GM18870 (cell line): ENCODE results near the gene CRYBG1.

ENCODE experiments used
- ATAC-seq: cut with Tn5 transposase; IDR thresholded peaks from one replicate; pipeline ENCODE4 v1.9.1; 2021; ENCODE audit warnings: moderate library complexity; ENCODE audit not compliant: unreplicated experiment

The CRYBG1 gene, protein sequence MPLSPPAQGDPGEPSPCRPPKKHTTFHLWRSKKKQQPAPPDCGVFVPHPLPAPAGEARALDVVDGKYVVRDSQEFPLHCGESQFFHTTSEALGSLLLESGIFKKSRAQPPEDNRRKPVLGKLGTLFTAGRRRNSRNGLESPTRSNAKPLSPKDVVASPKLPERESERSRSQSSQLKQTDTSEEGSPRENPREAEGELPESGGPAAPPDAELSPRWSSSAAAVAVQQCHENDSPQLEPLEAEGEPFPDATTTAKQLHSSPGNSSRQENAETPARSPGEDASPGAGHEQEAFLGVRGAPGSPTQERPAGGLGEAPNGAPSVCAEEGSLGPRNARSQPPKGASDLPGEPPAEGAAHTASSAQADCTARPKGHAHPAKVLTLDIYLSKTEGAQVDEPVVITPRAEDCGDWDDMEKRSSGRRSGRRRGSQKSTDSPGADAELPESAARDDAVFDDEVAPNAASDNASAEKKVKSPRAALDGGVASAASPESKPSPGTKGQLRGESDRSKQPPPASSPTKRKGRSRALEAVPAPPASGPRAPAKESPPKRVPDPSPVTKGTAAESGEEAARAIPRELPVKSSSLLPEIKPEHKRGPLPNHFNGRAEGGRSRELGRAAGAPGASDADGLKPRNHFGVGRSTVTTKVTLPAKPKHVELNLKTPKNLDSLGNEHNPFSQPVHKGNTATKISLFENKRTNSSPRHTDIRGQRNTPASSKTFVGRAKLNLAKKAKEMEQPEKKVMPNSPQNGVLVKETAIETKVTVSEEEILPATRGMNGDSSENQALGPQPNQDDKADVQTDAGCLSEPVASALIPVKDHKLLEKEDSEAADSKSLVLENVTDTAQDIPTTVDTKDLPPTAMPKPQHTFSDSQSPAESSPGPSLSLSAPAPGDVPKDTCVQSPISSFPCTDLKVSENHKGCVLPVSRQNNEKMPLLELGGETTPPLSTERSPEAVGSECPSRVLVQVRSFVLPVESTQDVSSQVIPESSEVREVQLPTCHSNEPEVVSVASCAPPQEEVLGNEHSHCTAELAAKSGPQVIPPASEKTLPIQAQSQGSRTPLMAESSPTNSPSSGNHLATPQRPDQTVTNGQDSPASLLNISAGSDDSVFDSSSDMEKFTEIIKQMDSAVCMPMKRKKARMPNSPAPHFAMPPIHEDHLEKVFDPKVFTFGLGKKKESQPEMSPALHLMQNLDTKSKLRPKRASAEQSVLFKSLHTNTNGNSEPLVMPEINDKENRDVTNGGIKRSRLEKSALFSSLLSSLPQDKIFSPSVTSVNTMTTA (N-terminal part only)

DNA sequence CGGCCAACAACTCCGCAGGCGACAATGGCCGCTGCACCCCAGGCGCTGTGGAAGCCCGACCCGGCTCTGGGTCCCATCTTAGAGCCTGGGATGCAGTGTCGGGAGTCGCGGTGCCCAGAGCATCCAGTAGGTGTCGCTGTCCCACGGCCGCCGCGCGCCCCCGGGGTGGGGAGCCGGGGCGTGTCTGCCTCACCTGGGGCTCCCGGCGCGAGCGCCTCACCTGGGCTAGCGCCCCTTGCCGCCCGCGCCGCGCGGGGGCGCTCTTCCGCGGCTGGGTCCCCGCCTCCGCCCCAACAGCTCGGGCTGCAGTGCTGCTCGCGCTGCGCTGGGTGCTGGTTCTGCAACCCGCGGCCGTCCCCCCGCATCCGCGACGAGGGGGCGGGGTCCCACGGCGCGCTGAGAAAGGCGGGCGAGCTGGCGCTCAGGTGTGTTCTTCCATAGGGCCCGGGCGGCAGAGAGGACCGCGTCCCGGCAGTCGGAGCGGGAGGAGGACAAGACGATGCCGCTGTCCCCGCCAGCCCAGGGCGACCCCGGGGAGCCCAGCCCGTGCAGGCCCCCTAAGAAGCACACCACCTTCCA lies at the start of gene CRYBG1:
CRYBG1 (plus strand) TSS at position 308 of the 579 bp plus-strand sequence; CDS start at position 500, 192 bp downstream.
- ATAC-seq, result no peak

DNA sequence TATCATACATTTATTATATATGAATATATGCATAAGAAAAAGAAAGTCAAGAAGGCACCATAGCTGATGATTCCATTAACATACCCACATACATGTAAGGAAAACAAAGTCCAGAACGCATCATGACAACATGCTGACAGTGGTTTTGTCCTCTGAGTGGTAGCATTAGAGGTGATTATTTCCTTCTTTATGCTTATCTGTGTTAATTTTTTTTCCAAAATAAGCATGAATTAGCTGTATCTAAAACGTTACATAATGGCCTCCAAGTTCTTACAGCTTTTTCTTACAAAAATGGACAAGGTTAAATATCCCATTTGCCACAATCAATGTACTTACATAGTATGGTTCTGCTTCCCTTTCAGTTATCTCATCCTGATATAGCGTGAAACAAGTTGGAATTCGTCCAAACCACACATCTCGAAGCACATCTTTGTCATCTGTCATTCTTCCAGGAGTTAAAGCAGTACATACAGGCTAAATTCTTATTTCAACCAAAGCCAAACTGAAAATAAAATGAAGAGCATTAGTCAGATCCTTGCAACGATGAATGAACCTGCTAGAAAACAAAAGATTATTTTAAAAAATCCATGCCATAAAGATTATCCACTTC lies 44.6 kb upstream of the CRYBG1 start:
- ATAC-seq, result no peak

DNA sequence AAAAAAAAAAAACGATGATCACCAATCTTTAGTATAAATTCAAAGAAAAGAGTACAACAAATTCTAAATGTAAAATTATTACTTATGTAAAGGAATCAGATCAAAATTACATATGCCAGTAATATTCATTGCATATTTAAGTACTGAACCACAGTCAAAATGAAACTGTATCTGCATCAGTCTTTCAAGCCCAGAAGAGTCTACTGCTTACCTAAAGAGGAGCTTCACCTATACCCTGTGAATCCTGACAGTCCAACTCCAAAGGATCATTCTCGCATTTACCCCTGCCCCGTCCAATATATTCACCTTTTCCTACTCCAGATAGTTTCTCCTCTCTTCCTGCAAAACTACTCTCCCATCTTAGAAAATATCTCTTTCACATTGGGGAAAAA lies 44.1 kb upstream of the CRYBG1 start:
- ATAC-seq, result no peak

DNA sequence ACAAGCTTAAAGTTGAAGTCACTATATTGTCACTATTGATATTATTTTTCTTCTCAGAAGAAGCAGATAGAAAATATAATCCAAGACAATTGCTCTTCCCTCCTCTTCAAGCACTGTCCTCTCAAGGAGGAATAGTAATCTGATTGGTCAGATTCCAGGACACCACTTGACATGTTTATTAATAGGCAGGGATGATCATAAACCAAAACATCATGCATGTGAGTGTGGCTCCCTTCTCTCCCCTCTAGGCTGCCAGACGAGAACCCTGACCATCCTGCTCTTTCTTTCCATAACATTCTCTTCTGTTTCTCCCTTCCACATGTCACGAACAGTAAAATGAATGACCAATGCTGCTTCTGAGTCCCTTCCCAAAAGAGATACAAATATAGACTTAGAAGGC lies 42.5 kb upstream of the CRYBG1 start:
- no peak for ATAC-seq

DNA sequence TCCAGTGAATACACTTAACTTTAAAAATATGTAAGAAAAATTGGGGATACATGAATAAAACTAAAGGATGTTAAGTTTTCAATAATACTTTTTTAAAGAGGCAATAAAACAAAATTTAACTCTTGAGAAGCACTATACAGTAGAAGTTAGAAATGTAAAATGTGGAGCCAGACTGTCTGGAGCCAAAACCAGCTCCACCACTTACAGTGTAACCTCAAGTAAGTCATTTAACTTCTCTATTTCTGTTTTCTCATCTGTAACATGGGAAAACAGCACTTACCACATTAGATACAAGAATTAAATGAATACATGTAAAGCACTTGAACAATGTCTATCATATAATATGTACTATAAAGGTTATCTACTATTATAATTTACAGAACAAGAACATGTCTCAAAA lies 41.7 kb upstream of the CRYBG1 start:
- ATAC-seq, result no peak

DNA sequence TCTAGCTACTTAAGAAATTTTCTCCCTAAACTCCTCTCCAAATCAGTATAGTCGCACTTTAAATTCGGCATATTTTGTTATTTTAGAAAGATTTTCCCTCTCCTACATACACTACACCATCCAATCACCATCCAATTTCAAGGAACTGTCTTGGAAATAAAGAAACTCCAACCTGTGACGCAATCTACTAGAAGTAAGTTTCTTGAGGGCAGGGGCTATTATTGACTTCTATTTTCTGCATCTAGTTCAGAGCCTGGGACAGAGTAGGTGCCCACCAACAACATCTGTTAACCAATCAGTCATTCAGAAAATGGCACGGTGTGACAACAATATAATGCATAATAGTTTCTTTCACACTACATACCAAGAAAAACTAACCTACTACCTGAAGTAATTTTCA lies 38.6 kb upstream of the CRYBG1 start:
- no peak for ATAC-seq

DNA sequence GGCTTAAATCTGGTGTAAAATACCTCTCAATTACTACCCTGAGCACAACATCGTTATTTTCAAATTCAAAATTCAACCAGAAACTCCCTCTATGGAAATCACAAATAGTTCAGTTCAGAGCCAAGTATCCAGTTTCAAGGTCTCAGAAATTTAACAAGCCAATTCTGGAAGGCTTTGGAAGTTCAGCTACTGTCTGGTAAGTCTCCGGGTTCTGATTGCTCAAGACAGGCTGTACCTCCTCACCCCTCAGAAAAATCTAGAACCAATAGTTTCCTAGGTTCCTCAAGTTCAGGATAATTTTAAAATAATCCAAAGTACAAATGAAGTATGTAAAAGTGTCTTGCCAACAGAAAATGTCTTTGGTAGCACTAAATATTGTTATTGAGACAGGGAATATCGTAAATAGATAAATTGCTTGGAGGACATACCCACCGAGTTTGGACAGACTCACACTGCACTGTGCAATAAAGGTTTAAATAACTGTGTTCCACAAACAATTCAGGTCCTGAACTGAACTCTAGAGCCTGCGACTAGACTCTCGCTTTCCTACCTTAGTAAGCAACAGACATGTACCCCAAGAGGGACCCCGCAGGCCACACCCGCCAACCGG lies 35.7 kb upstream of the CRYBG1 start:
- ATAC-seq, result no peak

DNA sequence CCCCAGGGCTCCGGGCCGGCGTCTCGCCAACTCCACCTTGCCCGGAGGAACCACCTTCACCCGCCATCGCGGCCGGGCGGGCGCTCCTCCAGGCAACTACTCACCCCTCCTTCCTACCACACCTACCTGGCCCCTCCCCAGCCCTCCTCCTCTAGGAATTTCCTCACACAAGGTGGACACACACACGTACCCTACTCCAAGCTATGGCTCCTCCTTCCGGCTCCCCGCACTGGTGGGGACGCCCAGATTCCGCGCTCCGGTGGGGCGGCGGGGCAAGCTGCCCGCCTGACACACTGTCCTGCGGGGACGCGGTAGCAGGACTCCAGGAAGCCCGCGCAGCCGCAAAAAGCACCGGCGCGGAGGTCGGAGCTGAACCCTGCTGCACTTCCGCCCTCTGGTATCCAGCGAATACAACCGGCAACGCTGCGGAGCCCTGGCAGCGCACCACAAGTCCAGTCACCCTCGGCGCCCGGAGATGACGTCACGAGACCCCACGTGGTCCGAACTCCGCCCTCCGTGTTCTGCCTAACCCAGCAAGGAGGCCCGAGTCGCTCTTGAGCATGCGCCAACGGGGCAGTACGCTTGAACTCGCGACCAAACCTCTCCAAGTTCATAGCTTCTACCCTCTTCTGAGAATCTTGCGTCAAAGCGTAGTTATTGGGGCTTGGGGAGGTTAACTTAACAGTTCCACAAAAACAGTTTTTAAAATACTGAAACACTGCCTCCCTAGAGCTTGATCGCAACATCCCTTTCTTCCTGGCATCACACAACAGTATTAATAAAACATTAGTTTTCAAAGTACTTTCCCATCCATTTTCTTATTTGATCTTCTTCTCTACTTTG lies 35.0 kb upstream of the CRYBG1 start, which contains the start of gene ATG5:
ATG5 (minus strand) TSS at position 425 of the 843 bp plus-strand sequence. CDS start 9,552 bp downstream, outside the sequence.
- peak; percentile 93 for ATAC-seq

DNA sequence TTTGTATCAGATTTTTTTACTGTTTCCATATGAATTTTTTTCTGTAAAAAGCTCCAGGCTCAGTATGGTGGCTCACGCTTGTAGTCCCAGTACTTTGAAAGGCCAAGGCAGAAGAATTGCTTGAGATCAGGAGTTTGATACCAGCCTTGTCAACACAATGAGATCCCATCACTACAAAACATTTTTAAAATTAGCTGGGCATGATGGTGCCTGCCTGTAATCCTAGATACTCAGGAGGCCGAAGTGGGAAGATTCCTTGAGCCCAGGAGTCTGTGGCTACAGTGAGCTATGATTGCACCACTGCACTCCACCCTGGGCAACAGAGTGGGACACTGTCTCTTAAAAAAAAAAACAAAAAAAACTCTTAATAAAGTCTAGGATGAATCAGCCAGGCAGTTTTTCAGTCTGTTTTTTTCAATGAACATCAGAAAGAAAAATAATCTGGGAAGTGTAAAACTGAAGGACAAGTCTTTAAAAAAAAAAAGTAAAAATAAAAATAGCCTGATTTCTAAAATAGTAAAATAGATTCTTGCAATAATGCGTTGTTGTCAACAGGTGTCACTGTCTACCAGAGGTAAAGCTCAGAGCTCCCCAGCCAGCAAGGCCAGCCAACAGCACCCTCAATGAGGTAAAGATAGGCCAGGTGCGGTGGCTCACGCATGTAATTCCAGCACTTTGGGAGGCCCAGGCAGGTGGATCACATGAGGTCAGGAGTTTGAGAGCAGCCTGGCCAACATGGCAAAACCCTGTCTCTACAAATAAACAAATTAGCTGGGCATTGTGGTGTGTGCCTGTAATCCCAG lies 25.7 kb upstream of the CRYBG1 start:
- no peak for ATAC-seq

DNA sequence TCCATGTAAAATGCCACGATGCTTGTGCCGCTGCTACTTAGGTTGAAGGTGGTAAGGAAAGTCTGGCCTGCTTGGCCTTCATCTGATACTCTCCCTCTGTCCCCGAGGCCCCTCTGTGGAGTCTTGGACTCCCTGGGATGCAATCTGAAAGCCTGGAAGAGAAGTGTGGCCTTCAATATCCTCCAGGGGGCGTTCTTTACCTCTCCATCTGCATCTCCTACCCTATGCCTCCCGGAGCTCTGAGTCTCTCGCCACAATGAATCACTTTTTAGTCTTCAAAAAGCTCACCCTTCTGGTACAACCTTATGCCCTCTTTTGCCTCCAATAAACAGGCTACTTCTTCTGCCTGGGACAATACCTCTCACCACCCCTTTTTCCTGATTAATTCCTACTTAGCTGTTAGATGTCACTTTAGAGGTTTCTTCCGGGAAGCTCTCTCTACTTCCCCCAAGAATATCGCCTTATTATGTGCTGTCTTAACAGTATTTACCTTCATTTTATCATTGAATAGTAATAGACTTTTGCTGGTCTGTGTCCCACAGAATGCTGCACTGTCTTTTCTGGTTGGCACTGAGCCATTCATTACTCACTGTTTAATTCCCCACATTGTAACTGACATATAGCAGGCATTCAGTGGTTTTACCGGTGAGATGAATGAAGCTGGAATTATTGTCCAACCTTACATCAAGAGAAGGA lies 21.0 kb upstream of the CRYBG1 start:
- ATAC-seq, result no peak

DNA sequence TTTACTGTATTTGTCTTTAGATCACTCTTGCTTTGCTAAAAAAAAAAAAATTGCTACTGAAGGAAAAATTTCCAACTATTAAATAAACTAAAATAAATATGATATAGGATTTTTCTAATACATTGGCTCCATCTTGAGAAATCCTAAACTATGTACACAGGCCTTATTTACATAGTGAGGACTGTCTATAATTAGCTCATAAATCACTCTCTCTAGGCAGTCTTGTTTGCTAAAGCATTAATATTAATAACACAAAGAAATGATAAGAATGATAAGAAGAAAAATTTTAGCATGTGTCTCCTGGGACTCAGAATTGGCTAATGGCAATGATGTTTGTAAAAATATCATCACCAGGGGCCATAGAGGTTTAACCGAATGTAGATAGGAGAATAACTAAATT lies 13.3 kb upstream of the CRYBG1 start:
- ATAC-seq, result no peak

DNA sequence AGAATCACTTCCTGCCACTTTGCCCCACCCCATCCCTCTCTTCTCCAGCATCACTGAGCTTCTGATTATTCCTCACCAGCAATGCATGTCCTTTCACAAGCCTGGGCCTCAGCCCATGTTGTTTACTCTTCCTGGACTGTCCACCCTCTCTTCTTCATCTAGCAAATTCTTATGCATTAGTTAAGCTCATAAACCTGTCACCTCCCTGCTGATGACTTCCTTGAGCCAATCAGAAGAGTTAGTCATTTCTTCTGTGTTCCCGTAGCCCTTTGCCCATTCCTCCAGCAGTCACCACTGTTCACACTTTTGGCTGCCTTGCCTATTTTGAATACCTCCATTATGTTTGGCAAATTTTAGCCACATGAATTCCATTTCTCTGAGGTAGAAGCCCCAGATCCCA lies 4.1 kb upstream of the CRYBG1 start:
- ATAC-seq, result no peak

DNA sequence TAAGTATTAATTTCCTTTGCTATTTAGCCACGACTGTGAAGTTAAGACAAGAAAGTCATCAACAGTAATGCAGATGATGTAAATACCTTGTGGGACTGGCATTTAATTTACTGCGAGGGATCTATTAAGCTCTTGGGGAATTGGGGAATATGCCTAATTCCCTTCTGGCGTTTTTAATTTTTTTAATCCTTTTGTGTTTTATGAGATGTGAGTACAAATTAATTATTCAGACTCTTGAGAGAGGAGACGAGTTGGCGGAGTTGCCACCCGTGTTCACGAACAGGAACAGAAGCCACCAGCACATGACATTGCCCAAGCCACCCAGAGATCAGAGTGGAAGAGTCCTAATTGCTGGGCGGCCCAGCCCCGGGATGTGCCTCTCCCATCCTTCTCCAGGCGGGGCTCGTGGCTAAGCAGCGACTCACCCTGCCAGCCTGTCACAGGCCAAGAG lies 533 bp upstream of the CRYBG1 start:
- ATAC-seq, result no peak

DNA sequence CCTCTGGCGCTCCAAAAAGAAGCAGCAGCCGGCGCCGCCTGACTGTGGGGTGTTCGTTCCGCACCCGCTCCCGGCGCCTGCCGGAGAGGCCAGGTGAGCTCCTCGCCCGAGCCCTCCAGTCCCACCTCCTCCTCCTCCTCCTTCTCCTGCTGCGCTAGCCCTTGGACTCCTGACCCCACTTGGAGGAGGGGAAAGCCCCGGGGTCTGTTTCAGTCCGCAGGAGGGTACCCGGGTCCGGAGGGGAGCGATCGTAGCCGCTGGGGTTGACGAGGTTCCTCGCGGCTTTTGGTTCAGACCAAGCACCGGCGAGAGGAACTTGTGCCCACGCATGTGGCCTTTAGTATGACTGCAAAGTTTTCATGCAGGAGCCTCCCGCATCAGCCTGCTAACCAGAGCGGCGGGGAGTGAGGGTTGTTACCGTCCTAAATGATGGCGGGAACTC lies 493 bp downstream of the CRYBG1 start:
- no peak for ATAC-seq

DNA sequence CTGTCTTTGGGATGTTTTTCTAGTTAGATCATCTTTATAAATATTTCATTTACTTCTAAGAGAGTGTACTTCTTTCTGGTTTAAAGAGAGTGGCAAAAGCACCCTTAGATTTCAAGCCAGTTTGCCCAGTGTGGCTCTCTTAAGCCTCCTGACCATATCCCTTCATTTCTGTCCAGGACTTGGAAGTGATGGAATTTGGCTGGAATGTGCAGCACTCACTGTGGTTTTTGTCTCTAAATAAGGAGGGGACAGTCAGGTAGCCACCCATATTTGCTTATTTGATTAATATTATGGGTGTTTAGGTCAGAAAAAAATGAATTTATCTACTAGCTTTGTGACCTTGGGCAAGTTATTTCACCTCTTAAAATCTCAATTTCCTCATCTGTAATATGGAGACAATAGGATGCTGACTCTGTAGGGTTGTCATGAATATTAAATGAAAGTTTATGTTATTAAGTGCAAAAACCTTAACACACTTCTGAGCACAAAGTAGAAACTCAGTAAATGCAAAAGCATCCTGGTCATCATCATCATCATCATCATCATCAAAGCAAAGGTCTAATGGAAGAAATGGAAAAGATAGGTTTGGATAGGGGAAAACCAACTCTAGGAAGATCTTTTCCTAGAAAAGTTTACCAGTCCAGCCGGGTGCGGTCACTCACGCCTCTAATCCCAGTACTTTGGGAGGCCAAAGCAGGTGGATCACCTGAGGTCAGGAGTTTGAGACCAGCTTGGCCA lies 3.1 kb downstream of the CRYBG1 start:
- ATAC-seq, result no peak

DNA sequence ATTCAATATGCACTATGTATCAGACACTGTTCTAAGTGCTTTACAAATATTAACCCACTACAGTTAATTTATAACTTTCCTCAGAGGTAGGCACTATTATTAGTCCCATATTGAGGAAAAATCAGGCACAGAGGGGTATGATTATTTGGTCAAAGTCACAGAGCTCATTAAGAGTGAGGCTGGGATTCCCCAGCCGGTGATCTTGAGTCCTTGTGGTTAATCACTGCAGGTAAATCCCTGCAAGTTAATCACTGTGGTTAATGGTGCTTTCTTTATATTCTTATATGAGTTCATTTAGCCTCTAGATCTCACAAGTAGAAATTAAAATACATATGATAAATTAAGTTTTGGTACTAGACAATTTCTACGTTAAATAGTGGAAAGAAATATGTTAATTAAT lies 9.2 kb downstream of the CRYBG1 start:
- ATAC-seq, result no peak

DNA sequence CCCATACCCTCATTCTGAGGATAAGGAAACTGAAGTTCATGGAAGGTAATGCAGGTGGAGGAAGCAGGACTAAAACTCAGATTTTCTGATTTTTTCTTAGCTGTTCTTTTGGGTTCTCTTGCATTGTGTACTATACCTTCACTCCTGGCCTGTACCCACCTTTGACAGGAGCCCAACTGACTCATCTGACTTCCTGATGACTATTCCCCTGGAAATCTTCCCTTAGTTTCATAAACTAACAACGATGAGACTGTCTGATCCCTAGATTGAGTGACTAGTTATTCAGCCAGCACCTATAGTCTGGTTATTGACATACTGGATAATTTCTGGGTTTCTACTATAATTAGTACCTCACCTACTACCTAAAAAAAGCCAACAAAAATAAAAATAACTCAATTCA lies 10.1 kb downstream of the CRYBG1 start:
- ATAC-seq, result no peak
